ENCODE measurements around the gene QSOX2.

QSOX2 gene

DNA sequence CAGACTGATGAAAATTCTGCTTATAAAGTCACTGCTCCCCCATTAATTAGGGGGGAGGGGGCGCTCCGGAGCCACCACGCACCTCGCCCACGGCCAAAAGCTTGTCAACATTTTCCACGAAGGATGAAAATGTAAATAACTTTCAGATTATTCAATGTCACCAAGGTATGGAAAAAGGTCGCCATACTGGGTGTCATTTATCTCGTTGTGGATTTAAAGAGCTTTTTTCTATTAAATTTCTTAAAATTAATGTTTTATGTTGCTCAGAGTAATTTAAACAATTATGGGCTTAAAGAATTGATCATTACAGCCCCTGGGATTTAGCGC is 53.7 kb downstream of the QSOX2 start:
- Histone ChIP-seq H3K4me1 (ENCODE audit: insufficient read depth, low read length) (no peaks in the 10 kb centered on the region), H3K27me3 (ENCODE audit: control insufficient read depth in 1 of 2, insufficient read depth in 2 of 2, low read length in 2 of 2) (peaks cover 9 to 68% of the 10 kb centered on the region in 2 donors), H3K27ac (ENCODE audit: low read depth, low read length) (no peak overlapping the region), H3K36me3 (ENCODE audit: insufficient read depth, low read length) (no peaks in the 10 kb centered on the region), H3K9me3 (ENCODE audit: low read length) (no peaks in the 10 kb centered on the region), H3K9ac (ENCODE audit: low read length) (no peak overlapping the region), H3K4me3 (ENCODE audit: low read depth in 1 of 2, low read length in 2 of 2) (no peak overlapping the region)

- H3K27ac ChIP-seq (ENCODE audit: low read depth, low read length), result no peak overlapping the region
- H3K4me3 ChIP-seq (ENCODE audit: low read depth in 1 of 2, low read length in 2 of 2), result no peak overlapping the region
- no peaks in the 10 kb centered on the region for H3K36me3 ChIP-seq (ENCODE audit: insufficient read depth, low read length)
- H3K4me1 ChIP-seq (ENCODE audit: insufficient read depth, low read length), result no peaks in the 10 kb centered on the region
- H3K9me3 ChIP-seq (ENCODE audit: low read length), result no peaks in the 10 kb centered on the region
- peaks cover 12 to 67% of the 10 kb centered on the region in 2 donors for H3K27me3 ChIP-seq (ENCODE audit: control insufficient read depth in 1 of 2, insufficient read depth in 2 of 2, low read length in 2 of 2)
- no peak overlapping the region for H3K9ac ChIP-seq (ENCODE audit: low read length)
These were observed 54.3 kb downstream of the QSOX2 start for GRCh38 chr9:136191099-136191959.

- Histone ChIP-seq H3K9ac (ENCODE audit: low read length) (no peak overlapping the region), H3K4me3 (ENCODE audit: low read depth in 1 of 2, low read length in 2 of 2) (no peak overlapping the region), H3K36me3 (ENCODE audit: insufficient read depth, low read length) (no peaks in the 10 kb centered on the region), H3K27me3 (ENCODE audit: control insufficient read depth in 1 of 2, insufficient read depth in 2 of 2, low read length in 2 of 2) (peaks cover 8 to 62% of the 10 kb centered on the region in 2 donors), H3K4me1 (ENCODE audit: insufficient read depth, low read length) (no peaks in the 10 kb centered on the region), H3K9me3 (ENCODE audit: low read length) (no peaks in the 10 kb centered on the region), H3K27ac (ENCODE audit: low read depth, low read length) (no peak overlapping the region)
These were observed 55.0 kb downstream of the QSOX2 start for GRCh38 chr9:136190656-136191055.

DNA sequence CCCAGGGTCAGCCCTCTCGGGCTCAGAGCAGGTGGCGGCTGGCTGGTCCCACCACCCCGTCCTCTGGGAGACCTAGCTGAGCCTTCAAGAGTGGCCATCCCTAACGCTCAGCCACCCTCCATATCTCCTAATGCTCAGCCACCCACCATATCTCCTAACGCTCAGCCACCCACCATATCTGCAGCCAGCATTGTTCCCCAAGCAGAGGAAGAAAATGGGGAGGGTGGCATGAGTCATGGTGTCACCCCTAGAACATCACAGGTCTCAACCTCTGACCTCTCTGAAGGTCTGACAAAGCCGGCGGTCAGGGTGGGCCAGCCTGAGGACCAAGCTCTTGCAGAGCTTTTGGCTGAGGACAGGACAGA is 55.4 kb downstream of the QSOX2 start:
- no peak overlapping the region for H3K9ac ChIP-seq (ENCODE audit: low read length)
- peaks cover 8 to 65% of the 10 kb centered on the region in 2 donors for H3K27me3 ChIP-seq (ENCODE audit: control insufficient read depth in 1 of 2, insufficient read depth in 2 of 2, low read length in 2 of 2)
- H3K4me1 ChIP-seq (ENCODE audit: insufficient read depth, low read length), result no peaks in the 10 kb centered on the region
- H3K27ac ChIP-seq (ENCODE audit: low read depth, low read length), result no peak overlapping the region
- H3K4me3 ChIP-seq (ENCODE audit: low read depth in 1 of 2, low read length in 2 of 2), result no peak overlapping the region
- no peaks in the 10 kb centered on the region for H3K36me3 ChIP-seq (ENCODE audit: insufficient read depth, low read length)
- no peaks in the 10 kb centered on the region for H3K9me3 ChIP-seq (ENCODE audit: low read length)

- Histone ChIP-seq H3K4me1 (ENCODE audit: insufficient read depth, low read length) (no peaks in the 10 kb centered on the region), H3K9me3 (ENCODE audit: low read length) (no peaks in the 10 kb centered on the region), H3K4me3 (ENCODE audit: low read depth in 1 of 2, low read length in 2 of 2) (no peak overlapping the region), H3K27ac (ENCODE audit: low read depth, low read length) (no peak overlapping the region), H3K27me3 (ENCODE audit: control insufficient read depth in 1 of 2, insufficient read depth in 2 of 2, low read length in 2 of 2) (peaks cover 8 to 69% of the 10 kb centered on the region in 2 donors), H3K9ac (ENCODE audit: low read length) (no peak overlapping the region), H3K36me3 (ENCODE audit: insufficient read depth, low read length) (no peaks in the 10 kb centered on the region)
These were observed 56.0 kb downstream of the QSOX2 start for GRCh38 chr9:136189394-136190236.

- Histone ChIP-seq H3K27ac (ENCODE audit: low read depth, low read length) (no peak overlapping the region), H3K9me3 (ENCODE audit: low read length) (no peaks in the 10 kb centered on the region), H3K36me3 (ENCODE audit: insufficient read depth, low read length) (no peaks in the 10 kb centered on the region), H3K27me3 (ENCODE audit: control insufficient read depth in 1 of 2, insufficient read depth in 2 of 2, low read length in 2 of 2) (peaks cover 8 to 61% of the 10 kb centered on the region in 2 donors), H3K4me1 (ENCODE audit: insufficient read depth, low read length) (no peaks in the 10 kb centered on the region), H3K9ac (ENCODE audit: low read length) (no peak overlapping the region), H3K4me3 (ENCODE audit: low read depth in 1 of 2, low read length in 2 of 2) (no peak overlapping the region)
These were observed 57.7 kb downstream of the QSOX2 start for GRCh38 chr9:136187683-136188586.

DNA sequence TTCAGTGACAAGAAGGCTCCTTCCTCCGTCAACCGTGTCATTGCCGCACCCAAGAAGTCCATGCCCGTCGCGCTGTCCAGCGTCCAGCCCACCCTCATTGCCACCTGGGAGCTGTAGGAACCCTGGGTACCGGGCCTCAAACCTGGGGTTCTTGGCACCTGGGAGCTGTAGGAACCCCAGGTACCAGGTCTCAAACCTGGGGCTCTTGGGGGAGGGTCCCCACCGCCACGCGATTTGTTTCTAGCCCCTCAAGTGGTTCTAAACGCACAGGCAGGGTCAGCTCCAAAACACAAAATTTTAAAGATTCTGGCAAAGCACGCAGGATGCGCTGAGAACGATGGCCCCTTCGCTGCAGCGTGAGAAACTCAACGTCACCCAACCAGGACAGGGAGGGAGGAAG is 58.4 kb downstream of the QSOX2 start:
- H3K9ac ChIP-seq (ENCODE audit: low read length), result no peak overlapping the region
- H3K36me3 ChIP-seq (ENCODE audit: insufficient read depth, low read length), result no peaks in the 10 kb centered on the region
- no peak overlapping the region for H3K4me3 ChIP-seq (ENCODE audit: low read depth in 1 of 2, low read length in 2 of 2)
- no peak overlapping the region for H3K27ac ChIP-seq (ENCODE audit: low read depth, low read length)
- H3K4me1 ChIP-seq (ENCODE audit: insufficient read depth, low read length), result no peaks in the 10 kb centered on the region
- peaks cover 8 to 60% of the 10 kb centered on the region in 2 donors for H3K27me3 ChIP-seq (ENCODE audit: control insufficient read depth in 1 of 2, insufficient read depth in 2 of 2, low read length in 2 of 2)
- H3K9me3 ChIP-seq (ENCODE audit: low read length), result no peaks in the 10 kb centered on the region

- Histone ChIP-seq H3K27ac (ENCODE audit: low read depth, low read length) (no peak overlapping the region), H3K4me3 (ENCODE audit: low read depth in 1 of 2, low read length in 2 of 2) (no peak overlapping the region), H3K9me3 (ENCODE audit: low read length) (no peaks in the 10 kb centered on the region), H3K36me3 (ENCODE audit: insufficient read depth, low read length) (no peaks in the 10 kb centered on the region), H3K27me3 (ENCODE audit: control insufficient read depth in 1 of 2, insufficient read depth in 2 of 2, low read length in 2 of 2) (peaks cover 8 to 54% of the 10 kb centered on the region in 2 donors), H3K9ac (ENCODE audit: low read length) (no peak overlapping the region), H3K4me1 (ENCODE audit: insufficient read depth, low read length) (no peaks in the 10 kb centered on the region)
These were observed 59.2 kb downstream of the QSOX2 start for GRCh38 chr9:136186386-136186785.

DNA sequence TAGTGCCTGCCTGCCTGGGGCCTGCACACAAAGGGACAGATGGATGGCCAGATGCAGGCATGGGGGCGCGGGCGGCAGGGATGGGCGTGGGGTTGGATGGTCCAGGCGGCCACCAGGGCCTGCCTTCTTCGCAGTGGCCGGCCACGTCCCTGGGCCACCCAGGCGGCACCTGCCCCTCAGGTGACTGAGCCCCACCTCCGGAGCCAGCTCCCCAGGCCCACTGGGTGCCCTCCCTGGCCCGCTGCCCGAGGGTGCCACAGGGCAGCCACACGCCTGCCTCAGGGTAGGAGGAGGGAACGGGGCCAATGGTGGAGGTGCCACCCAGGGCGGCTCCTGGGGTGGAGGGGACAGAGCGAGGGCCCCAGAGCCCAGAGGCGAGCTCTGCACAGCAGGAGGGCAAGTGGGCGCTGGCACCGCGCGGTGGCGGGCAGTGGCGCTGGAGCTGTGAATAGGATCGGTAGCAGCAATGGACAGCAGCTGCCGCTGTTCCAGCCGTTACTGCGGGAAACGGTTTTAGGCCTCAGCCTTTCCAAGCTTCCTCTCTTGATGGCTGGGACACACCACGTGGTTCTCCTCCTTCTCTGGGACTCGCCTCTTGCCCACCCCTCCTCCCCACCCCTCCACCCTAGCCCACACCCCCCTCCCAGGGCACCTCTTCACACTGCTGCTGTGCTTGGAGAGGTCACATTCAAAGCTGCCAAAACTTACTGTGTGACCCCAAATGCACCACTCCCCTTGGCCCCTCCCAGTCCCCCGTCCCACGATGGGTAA is 59.8 kb downstream of the QSOX2 start:
- Histone ChIP-seq H3K4me1 (ENCODE audit: insufficient read depth, low read length) (no peaks in the 10 kb centered on the region), H3K27me3 (ENCODE audit: control insufficient read depth in 1 of 2, insufficient read depth in 2 of 2, low read length in 2 of 2) (peaks cover 5 to 48% of the 10 kb centered on the region in 2 donors), H3K9me3 (ENCODE audit: low read length) (no peaks in the 10 kb centered on the region), H3K9ac (ENCODE audit: low read length) (no peak overlapping the region), H3K4me3 (ENCODE audit: low read depth in 1 of 2, low read length in 2 of 2) (no peak overlapping the region), H3K36me3 (ENCODE audit: insufficient read depth, low read length) (no peaks in the 10 kb centered on the region), H3K27ac (ENCODE audit: low read depth, low read length) (no peak overlapping the region)

DNA sequence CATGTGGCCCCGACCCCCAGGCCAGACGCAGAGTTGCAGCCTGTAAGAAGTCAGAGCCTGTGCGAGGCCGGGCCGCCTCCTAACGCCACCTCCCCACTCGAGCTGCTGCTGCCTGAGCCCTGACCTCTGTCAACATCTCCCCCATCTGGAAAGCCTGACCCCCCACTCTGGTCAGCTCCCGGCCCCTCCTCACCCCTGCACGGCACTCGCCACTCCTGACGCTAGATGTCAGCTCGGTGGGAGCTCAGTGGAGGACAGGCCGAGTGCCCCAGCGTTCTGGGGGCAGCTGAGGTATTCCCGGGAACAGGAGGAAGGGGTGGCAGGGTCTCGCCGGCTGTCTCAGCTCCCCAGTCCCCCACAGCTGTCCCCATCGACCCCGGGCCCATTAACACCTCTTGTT is 60.5 kb downstream of the QSOX2 start:
- Histone ChIP-seq H3K36me3 (ENCODE audit: insufficient read depth, low read length) (no peaks in the 10 kb centered on the region), H3K9me3 (ENCODE audit: low read length) (no peaks in the 10 kb centered on the region), H3K4me1 (ENCODE audit: insufficient read depth, low read length) (no peaks in the 10 kb centered on the region), H3K27ac (ENCODE audit: low read depth, low read length) (no peak overlapping the region), H3K4me3 (ENCODE audit: low read depth in 1 of 2, low read length in 2 of 2) (no peak overlapping the region), H3K9ac (ENCODE audit: low read length) (no peak overlapping the region), H3K27me3 (ENCODE audit: control insufficient read depth in 1 of 2, insufficient read depth in 2 of 2, low read length in 2 of 2) (peaks cover 4 to 41% of the 10 kb centered on the region in 2 donors)

Data from muscle layer of colon (tissue), 2 donors.